ENCODE measurements around the gene EPHB2.

The EPHB2 gene

GRCh38 chr1:22884806-22885530 lies 174.3 kb downstream of the EPHB2 start:
- DNase-seq (ENCODE audit: low spot score): no peak

- no peak for DNase-seq (ENCODE audit: low spot score)
These were observed 175.6 kb downstream of the EPHB2 start for GRCh38 chr1:22886211-22886610.

- no peak for DNase-seq (ENCODE audit: low spot score)
These were observed 176.9 kb downstream of the EPHB2 start for GRCh38 chr1:22887491-22887890.

- DNase-seq (ENCODE audit: low spot score): no peak
These were observed 177.9 kb downstream of the EPHB2 start for GRCh38 chr1:22888320-22889075.

GRCh38 chr1:22889213-22889827 lies 178.7 kb downstream of the EPHB2 start:
- peak; percentile 26 for DNase-seq (ENCODE audit: low spot score)

GRCh38 chr1:22892789-22893188 lies 182.2 kb downstream of the EPHB2 start:
- DNase-seq (ENCODE audit: low spot score): no peak

- DNase-seq (ENCODE audit: low spot score): no peak
These were observed 182.7 kb downstream of the EPHB2 start for GRCh38 chr1:22893292-22893691.

GRCh38 chr1:22895357-22895756 lies 184.7 kb downstream of the EPHB2 start:
- no peak for DNase-seq (ENCODE audit: low spot score)

- DNase-seq (ENCODE audit: low spot score): no peak
These were observed 185.5 kb downstream of the EPHB2 start for GRCh38 chr1:22896184-22896583.

- DNase-seq (ENCODE audit: low spot score): no peak
These were observed 189.8 kb downstream of the EPHB2 start for GRCh38 chr1:22900451-22900850.

- DNase-seq (ENCODE audit: low spot score): no peak
These were observed 192.5 kb downstream of the EPHB2 start for GRCh38 chr1:22903113-22903512.

GRCh38 chr1:22906968-22907367 lies 196.3 kb downstream of the EPHB2 start:
- DNase-seq (ENCODE audit: low spot score): no peak

GRCh38 chr1:22907528-22907927 lies 196.9 kb downstream of the EPHB2 start:
- no peak for DNase-seq (ENCODE audit: low spot score)

- DNase-seq (ENCODE audit: low spot score): no peak
These were observed 198.3 kb downstream of the EPHB2 start for GRCh38 chr1:22908880-22909426.

- no peak for DNase-seq (ENCODE audit: low spot score)
These were observed 199.6 kb downstream of the EPHB2 start for GRCh38 chr1:22910286-22910685.

GRCh38 chr1:22910986-22911651 lies 200.5 kb downstream of the EPHB2 start:
- no peak for DNase-seq (ENCODE audit: low spot score)

- DNase-seq (ENCODE audit: low spot score): no peak
These were observed 201.7 kb downstream of the EPHB2 start for GRCh38 chr1:22912311-22912710.

- no peak for DNase-seq (ENCODE audit: low spot score)
These were observed 202.9 kb downstream of the EPHB2 start for GRCh38 chr1:22913421-22914141.

- no peak for DNase-seq (ENCODE audit: low spot score)
These were observed 203.5 kb downstream of the EPHB2 start for GRCh38 chr1:22914156-22914555.

- no peak for DNase-seq (ENCODE audit: low spot score)
These were observed 204.1 kb downstream of the EPHB2 start for GRCh38 chr1:22914633-22915217.

GRCh38 chr1:22915231-22915630 lies 204.6 kb downstream of the EPHB2 start:
- no peak for DNase-seq (ENCODE audit: low spot score)

Measured in globus pallidus (tissue), 1 donor.